HG02981 (cell line): ENCODE measurements around the gene ERBB4.
A peak's percentile ranks its signal among the peaks of the same experiment; 100 is the strongest.
"Not testable (repeated sequence)": the region's sequence is repeated elsewhere in the genome, so short reads cannot be mapped to it uniquely, and the experiment has no call there.

ENCODE experiments used
- ATAC-seq: cut with Tn5 transposase; IDR thresholded peaks from one replicate; pipeline ENCODE4 v1.9.1; 2021; ENCODE audit warnings: mild to moderate bottlenecking, moderate library complexity; ENCODE audit not compliant: unreplicated experiment

Gene ERBB4

DNA sequence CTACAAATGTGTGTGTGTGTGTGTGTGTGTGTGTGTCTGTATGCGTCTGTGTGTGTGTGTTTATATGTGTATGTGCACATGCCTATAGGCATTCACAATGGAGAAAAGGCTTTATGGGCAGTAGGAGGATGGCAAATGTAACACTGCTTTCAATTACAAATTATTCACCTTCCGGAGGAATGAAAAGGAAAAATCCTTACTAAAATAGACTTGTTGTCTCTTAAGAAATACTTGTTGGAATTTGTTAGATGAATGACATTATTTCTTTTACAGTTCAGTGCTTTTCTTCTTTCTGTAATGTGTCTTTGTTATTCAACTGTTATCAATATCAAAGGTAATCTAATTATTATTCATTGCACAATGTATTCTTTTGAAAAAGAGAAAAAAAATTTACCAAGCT lies 874.3 kb downstream of the ERBB4 start:
- ATAC-seq = no peak

- no peak for ATAC-seq
Measured at GRCh38 chr2:211654211-211654780, 884.3 kb downstream of the ERBB4 start.

DNA sequence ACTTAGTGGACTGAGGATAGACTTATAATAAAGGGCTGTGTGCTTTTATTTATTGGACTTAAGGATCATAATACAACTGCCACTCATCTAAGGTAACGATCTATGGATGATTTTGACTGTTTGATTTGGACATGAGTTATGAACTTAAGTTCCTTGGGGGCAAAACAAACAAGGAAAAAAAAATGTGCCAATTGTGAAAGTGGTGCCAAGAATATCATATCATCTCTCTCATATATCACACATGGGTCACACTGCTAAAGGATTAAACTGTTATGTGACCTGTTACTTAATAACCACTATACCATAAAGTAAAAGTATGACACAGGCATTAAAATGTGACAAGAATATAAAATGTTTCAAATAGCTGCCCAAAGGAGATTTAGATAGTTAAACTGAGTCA lies 886.3 kb downstream of the ERBB4 start:
- ATAC-seq = no peak

- ATAC-seq = no peak
Measured at GRCh38 chr2:211649331-211649730, 889.3 kb downstream of the ERBB4 start.

DNA sequence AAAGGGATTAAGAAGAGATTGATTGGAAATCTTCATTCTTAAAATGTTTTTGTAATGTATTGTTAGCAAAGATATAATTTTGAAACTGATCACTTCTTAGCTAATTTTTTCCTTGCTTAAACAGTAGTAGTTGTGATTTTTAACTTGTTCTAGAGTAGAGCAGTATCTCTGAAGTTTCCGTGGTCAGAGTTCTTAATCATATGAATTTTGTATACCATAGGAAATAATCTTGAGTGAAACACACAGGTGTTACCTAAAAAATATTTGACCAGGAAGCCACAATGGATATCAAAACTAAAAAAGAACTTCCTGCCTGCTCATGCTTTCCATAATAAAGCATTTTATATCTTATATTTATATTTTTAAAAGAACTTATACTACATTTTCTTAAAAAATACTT lies 907.1 kb downstream of the ERBB4 start:
- ATAC-seq = no peak

GRCh38 chr2:211623096-211623495 lies 915.5 kb downstream of the ERBB4 start:
- no peak for ATAC-seq

DNA sequence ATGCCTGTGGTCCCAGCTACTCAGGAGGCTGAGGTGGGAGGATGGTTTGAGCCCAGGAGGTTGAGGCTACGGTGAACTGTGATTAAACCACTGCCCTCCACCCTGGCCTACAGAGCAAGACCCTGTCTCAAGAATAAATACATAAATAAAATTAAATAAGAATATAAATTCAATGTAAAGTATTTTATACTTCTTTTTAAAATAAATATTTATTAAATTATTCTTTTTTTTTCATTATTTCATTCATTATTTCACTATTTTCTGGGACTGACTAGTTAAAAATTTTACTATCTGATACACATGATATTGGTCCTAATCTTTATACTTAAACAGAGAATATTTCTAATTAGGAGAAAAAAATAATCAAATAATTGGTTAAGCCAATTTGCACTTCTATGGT lies 917.6 kb downstream of the ERBB4 start:
- ATAC-seq = no peak

DNA sequence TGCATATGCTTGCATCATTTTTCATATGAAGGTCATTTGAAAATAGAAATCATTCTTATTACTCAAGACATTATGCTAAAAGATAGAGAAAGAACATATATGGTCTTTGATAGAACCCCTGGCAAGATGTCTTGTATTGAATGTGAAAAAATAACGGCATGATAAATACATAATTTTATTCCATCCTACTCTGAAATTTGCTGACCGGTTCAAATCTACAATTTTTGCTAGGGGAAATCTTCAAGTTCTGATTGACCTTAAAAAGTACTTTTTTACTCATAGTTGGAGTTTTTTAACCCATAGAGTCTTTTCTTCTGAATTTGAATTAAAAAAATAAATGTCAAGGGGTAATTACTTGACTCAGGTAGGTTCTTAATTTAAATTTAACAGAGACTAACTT lies 920.8 kb downstream of the ERBB4 start:
- no peak for ATAC-seq

DNA sequence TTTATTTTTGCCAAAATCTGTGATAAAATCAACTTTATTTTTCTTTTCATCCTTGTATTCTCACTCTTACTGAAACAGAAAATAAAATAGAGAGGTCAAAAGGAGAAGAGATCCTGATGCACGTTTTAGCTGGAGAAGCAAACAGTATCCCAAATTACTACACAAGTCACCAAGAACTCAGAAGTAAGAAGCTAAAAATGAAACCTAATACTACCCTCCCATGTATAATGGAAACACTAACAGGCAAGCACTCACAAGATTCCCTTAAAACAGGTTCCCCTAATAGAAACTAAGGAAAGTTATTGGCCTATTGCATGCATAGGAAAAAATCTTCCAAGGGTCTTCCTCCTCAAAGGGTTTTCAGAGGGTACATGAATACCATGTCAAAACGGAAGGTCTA lies 927.0 kb downstream of the ERBB4 start:
- no peak for ATAC-seq

DNA sequence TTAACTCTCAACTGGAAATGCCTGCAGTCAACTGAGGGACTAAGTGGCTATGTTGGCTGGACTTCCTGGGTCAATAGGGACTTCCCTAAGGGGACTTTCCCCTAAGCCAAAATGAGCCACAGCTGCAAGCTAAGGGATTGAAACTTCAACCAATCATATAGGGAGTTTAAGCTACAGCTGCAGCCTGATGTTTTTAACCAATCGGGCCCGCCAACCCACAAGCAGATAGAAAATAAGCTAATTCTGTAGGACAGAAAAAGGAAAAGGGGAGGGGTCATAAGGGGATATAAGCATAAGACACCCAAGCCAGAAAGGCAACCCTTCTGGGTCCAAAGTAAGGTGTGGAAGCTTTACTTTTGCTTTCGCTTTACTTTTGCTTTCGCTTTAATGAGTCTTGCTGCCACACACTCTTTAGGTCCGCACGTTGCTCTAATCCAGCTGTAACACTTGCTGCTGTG lies 927.5 kb downstream of the ERBB4 start:
- peak; percentile 55 for ATAC-seq

GRCh38 chr2:211609127-211609526 lies 929.5 kb downstream of the ERBB4 start:
- no peak for ATAC-seq

GRCh38 chr2:211599146-211599545 lies 939.5 kb downstream of the ERBB4 start:
- no peak for ATAC-seq

DNA sequence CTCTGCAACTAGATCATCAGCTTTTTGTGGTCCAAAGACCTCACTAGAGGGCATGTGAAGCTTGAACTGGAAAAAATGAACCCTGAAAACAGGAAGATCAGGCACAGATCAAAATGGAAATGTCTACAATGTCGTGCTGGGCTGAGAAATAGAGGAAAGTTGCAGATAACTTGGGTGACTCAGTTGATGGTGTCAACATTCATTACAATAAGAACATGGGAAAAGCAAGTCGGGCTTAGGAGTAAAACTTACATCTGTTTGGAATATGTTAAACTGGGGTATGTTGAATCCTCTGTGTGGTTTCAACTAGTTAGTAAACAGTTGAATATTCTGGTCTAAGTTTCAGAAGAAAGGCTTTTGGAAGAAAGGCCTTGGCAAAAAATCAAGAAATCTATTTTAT lies 940.4 kb downstream of the ERBB4 start:
- no peak for ATAC-seq

DNA sequence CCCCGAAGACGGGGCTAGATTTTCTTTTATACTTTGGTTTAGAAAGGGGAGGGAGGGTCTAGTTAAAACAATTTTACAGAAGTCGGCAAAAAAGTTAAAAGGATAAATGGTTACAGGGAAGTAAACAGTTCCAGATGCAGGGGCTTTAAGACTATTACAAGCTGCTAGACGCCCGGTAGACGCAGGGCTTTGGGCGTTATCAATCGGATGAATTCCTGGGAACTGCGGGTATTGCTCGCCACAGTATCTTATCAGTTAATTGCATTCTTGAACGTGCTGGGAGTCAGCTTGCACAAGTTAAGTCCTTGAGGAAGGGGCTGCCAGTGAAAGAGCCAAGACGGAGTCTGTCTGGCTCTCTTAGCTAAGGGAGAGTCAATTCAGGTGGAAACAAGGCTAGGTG lies 946.6 kb downstream of the ERBB4 start:
- ATAC-seq = not testable (repeated sequence)

GRCh38 chr2:211591426-211591825 lies 947.2 kb downstream of the ERBB4 start:
- no peak for ATAC-seq

- no peak for ATAC-seq
Measured at GRCh38 chr2:211568439-211568838, 970.2 kb downstream of the ERBB4 start.

- ATAC-seq = no peak
Measured at GRCh38 chr2:211564441-211564840, 974.2 kb downstream of the ERBB4 start.

DNA sequence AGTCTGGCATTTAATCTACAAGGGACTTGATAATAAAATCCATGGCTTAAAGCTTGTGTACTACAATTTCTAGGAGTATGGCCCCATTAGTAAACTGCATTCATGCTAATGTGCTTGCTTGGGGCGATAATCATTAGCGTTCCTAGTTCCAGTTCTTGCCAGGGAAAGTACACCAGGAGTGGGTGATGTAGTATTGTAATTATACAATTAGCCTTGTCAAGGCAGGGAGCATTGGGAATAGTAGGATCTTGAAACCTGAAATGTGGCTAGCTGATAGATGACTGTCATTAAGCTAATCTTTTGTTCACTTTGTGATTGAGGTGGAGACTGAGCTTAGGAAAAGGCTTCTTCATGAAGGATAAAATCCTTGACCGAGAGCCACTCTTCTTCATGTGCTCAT lies 993.0 kb downstream of the ERBB4 start:
- ATAC-seq = no peak

DNA sequence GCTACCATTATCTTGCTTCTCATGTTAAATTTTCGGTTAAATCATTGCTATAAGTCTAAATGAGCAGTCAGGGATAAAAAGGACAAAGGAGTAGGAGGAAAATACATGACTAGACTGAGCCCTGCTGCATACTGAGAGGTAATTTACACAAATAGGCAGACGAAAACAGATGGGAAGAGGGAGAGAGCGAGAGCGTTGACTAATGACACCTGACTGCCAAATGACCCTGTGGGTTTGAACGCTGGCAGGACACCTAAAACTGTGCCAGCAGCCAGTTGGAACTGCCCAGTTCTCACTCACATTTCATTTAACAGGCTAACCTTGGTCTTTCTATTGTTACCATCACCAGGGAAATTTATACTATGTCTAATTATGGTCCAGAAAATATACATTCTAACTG lies 1004.0 kb downstream of the ERBB4 start:
- no peak for ATAC-seq

GRCh38 chr2:211524248-211524647 lies 1014.4 kb downstream of the ERBB4 start:
- not testable (repeated sequence) for ATAC-seq

- ATAC-seq = no peak
Measured at GRCh38 chr2:211516537-211516936, 1022.1 kb downstream of the ERBB4 start.

DNA sequence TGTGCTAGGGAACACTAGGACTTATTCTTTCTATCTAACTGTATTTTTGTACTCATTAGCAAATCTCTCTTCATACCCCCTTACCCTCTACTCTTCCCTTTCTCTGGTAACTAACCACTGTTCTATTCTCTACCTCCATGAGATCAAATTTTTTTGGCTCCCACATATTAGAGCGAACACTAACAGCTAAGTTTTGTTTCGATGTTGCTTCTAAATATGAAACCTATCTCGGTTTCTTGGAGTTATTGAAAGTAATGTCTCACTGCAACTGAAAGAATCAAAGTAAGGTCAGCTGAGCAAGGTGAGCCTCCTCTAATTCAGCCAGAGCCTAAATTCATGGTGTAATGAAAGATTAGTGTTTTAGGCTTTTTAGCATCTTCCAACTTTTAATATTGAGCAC lies 1024.6 kb downstream of the ERBB4 start:
- ATAC-seq = no peak

DNA sequence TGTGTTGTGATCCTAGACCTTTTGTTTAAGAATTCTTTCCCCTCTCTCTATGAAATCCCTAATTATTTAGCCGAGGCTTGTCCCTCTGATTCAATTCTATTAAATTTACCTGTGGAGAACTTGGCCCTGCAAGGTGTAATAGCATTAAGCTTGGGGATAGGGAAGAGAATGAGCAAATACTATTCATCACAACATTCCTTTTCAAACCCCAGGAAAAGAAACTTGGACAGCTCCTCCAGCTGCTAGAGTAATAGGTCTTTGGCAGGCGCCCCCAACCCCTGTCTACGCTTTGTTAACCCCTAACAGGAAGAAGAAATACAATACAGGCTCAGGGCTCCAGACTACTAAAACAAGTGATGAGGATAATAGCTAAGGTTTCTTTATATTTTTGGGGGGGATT lies 1025.2 kb downstream of the ERBB4 start:
- ATAC-seq = no peak
